ENCODE data around the gene PPP2R5E.

PPP2R5E gene

GRCh38 chr14:63435204-63435603 is 108.0 kb downstream of the PPP2R5E start:
- no peak for DNase-seq (ENCODE audit: low read depth in 2 of 2)

GRCh38 chr14:63432888-63433552 is 110.2 kb downstream of the PPP2R5E start:
- no peak for DNase-seq (ENCODE audit: low read depth in 2 of 2)

GRCh38 chr14:63432228-63432627 is 110.9 kb downstream of the PPP2R5E start:
- no peak for DNase-seq (ENCODE audit: low read depth in 2 of 2)

GRCh38 chr14:63431466-63431865 is 111.7 kb downstream of the PPP2R5E start:
- DNase-seq (ENCODE audit: low read depth in 2 of 2): no peak

GRCh38 chr14:63428486-63428885 is 114.7 kb downstream of the PPP2R5E start:
- no peak for DNase-seq (ENCODE audit: low read depth in 2 of 2)

GRCh38 chr14:63426838-63427352 is 116.3 kb downstream of the PPP2R5E start:
- DNase-seq (ENCODE audit: low read depth in 2 of 2): no peak

GRCh38 chr14:63423889-63424288 is 119.3 kb downstream of the PPP2R5E start:
- DNase-seq (ENCODE audit: low read depth in 2 of 2): no peak

GRCh38 chr14:63423381-63423780 is 119.8 kb downstream of the PPP2R5E start:
- no peak for DNase-seq (ENCODE audit: low read depth in 2 of 2)

- no peak for DNase-seq (ENCODE audit: low read depth in 2 of 2)
These were observed 121.3 kb downstream of the PPP2R5E start for GRCh38 chr14:63421919-63422318.

- no peak for DNase-seq (ENCODE audit: low read depth in 2 of 2)
These were observed 122.0 kb downstream of the PPP2R5E start for GRCh38 chr14:63421226-63421625.

- DNase-seq (ENCODE audit: low read depth in 2 of 2): no peak
These were observed 125.2 kb downstream of the PPP2R5E start for GRCh38 chr14:63418020-63418419.

GRCh38 chr14:63413009-63413408 is 130.2 kb downstream of the PPP2R5E start:
- no peak for DNase-seq (ENCODE audit: low read depth in 2 of 2)

- DNase-seq (ENCODE audit: low read depth in 2 of 2): no peak
These were observed 136.8 kb downstream of the PPP2R5E start for GRCh38 chr14:63406333-63406732.

- DNase-seq (ENCODE audit: low read depth in 2 of 2): no peak
These were observed 137.5 kb downstream of the PPP2R5E start for GRCh38 chr14:63405715-63406114.

- DNase-seq (ENCODE audit: low read depth in 2 of 2): no peak
These were observed 138.3 kb downstream of the PPP2R5E start for GRCh38 chr14:63404906-63405305.

- DNase-seq (ENCODE audit: low read depth in 2 of 2): no peak
These were observed 141.5 kb downstream of the PPP2R5E start for GRCh38 chr14:63401646-63402045.

- DNase-seq (ENCODE audit: low read depth in 2 of 2): no peak
These were observed 144.2 kb downstream of the PPP2R5E start for GRCh38 chr14:63398952-63399351.

GRCh38 chr14:63394841-63395240 is 148.3 kb downstream of the PPP2R5E start:
- DNase-seq (ENCODE audit: low read depth in 2 of 2): peak; percentile 11 to 13

- no peak for DNase-seq (ENCODE audit: low read depth in 2 of 2)
These were observed 148.7 kb downstream of the PPP2R5E start for GRCh38 chr14:63394432-63394831.

GRCh38 chr14:63393012-63393411 is 150.2 kb downstream of the PPP2R5E start:
- DNase-seq (ENCODE audit: low read depth in 2 of 2): no peak

- no peak for DNase-seq (ENCODE audit: low read depth in 2 of 2)
These were observed 150.9 kb downstream of the PPP2R5E start for GRCh38 chr14:63392236-63392635.

GRCh38 chr14:63388766-63389431 is 154.3 kb downstream of the PPP2R5E start:
- peak; percentile 10 to 13 for DNase-seq (ENCODE audit: low read depth in 2 of 2)

- no peak for DNase-seq (ENCODE audit: low read depth in 2 of 2)
These were observed 155.5 kb downstream of the PPP2R5E start for GRCh38 chr14:63387711-63388110.
